Stimulated activated CD8-positive, alpha-beta memory T cell treated with anti-CD3 and anti-CD28 coated beads, Interleukin-4, amount 100 ng/mL, for 24 hours (primary cell): ENCODE measurements around the gene PPIA.
"Not testable (repeated sequence)": the region's sequence is repeated elsewhere in the genome, so short reads cannot be mapped to it uniquely, and the experiment has no call there.

Source experiments
- DNase-seq: peaks from one replicate; pipeline ENCODE4 v3.0.0-alpha.2; 2020; ENCODE audit warnings: low read depth

The PPIA gene

GRCh38 chr7:44827567-44827966 is 31.1 kb downstream of the PPIA start:
- no peak for DNase-seq

GRCh38 chr7:44838751-44839150 is 42.3 kb downstream of the PPIA start:
- DNase-seq: no peak

GRCh38 chr7:44842675-44843074 is 46.2 kb downstream of the PPIA start:
- not testable (repeated sequence) for DNase-seq

GRCh38 chr7:44843440-44843839 is 47.0 kb downstream of the PPIA start:
- DNase-seq: not testable (repeated sequence)

GRCh38 chr7:44845451-44845850 is 49.0 kb downstream of the PPIA start:
- DNase-seq: no peak

- DNase-seq: not testable (repeated sequence)
Measured at GRCh38 chr7:44846390-44846789, 49.9 kb downstream of the PPIA start.

- DNase-seq: no peak
Measured at GRCh38 chr7:44846816-44847508, 50.5 kb downstream of the PPIA start.

- DNase-seq: peak; percentile 71
Measured at GRCh38 chr7:44847509-44847919, 51.0 kb downstream of the PPIA start.

- DNase-seq: peak; percentile 100
Measured at GRCh38 chr7:44847920-44848634, 51.6 kb downstream of the PPIA start, which contains the start of gene H2AZ2. Gene H2AZ2 (minus strand): TSS chr7:44848087. CDS start chr7:44847971, 116 bp downstream.

- no peak for DNase-seq
Measured at GRCh38 chr7:44849259-44849884, 52.9 kb downstream of the PPIA start.

- no peak for DNase-seq
Measured at GRCh38 chr7:44849885-44850544, 53.5 kb downstream of the PPIA start.

- no peak for DNase-seq
Measured at GRCh38 chr7:44852590-44852989, 56.1 kb downstream of the PPIA start.
